A549 treated with CORT108297 at 1 μM for 4 hours (cell line): Measurements from ENCODE around the gene APH1B. TPM values are rescaled to one million over a fixed set of nuclear protein-coding genes. Genes with fewer than 3 reads are reported as not detected.

Source experiments
- total RNA-seq: library from RNA; stranded (reverse); fragments of 200-300 nt; extraction: Qiagen RNA extraction; gene quantifications from 5 replicates; pipeline ENCODE4 v1.2.3, GENCODE V29; 2022

Gene APH1B
- total RNA-seq, result 15.6 to 23.9 TPM (median 19.9 TPM) in 5 replicates

DNA sequence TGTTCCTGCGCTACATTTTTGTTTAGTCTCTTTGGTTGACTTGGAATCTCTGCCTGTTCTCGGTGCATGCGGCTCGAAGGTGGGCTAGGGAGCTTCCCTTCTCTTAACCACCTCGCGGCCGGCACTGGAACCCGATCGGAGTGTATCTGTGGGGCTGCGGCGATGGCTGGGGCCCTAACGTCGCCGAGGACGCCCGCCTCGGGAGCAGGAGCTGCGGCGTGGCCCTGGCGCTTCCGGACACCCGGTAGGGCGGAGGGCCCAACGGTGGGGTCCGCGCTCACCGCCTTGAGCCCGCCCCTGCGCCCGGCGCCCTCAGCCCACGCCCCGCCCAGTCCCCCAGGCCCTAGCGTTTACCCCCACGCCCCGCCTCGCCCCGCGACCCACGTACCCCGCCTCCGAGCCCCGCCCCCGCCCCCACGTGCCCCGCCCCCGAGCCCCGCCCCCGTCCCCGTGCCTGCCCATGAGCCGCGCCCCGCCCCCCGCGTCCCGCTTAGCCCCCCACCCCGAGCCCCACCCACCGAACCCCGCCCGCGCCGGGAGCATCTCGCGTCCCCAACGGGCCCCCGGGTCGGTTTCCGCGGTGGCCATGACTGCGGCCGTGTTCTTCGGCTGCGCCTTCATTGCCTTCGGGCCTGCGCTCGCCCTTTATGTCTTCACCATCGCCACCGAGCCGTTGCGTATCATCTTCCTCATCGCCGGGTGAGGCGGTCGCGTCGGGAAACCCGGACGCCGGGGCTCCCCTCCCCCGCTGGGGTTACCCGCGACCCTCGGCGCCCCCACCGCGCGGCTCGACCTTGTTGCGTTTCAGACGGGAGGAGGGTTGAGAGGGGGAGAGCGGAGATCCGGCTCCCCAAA is at the start of gene APH1B:
APH1B (plus strand) TSS at position 568 of the 855 bp plus-strand sequence; CDS start at position 587, 19 bp downstream.

Other genes starting within 250 kb of the APH1B start
- 415 to 502 TPM (median 444 TPM) in 5 replicates for gene TPM1, start 234.9 kb upstream of the APH1B start, total RNA-seq
- gene LACTB, start 155.7 kb upstream of the APH1B start, total RNA-seq, result 23.8 to 38.2 TPM (median 26.4 TPM) in 5 replicates
- gene RPS27L, start 120.1 kb upstream of the APH1B start, total RNA-seq, result 396 to 418 TPM (median 402 TPM) in 5 replicates
- gene RAB8B, start 88.0 kb upstream of the APH1B start, total RNA-seq, result 9.3 to 16.1 TPM (median 12.1 TPM) in 5 replicates
- 148 to 171 TPM (median 161 TPM) in 5 replicates for gene CA12, start 104.2 kb downstream of the APH1B start, total RNA-seq
- gene USP3, start 227.0 kb downstream of the APH1B start, total RNA-seq, result 41.8 to 50.4 TPM (median 44.8 TPM) in 5 replicates